CD4-positive, alpha-beta T cell treated with Interleukin-12 subunit alpha and Interleukin-12 subunit beta, for 1 hour (primary cell): ENCODE measurements around the gene FDX2.

Experiments used
- DNase-seq: peaks from one replicate; pipeline ENCODE4 v3.0.0-alpha.2; 2020

The FDX2 gene

DNA sequence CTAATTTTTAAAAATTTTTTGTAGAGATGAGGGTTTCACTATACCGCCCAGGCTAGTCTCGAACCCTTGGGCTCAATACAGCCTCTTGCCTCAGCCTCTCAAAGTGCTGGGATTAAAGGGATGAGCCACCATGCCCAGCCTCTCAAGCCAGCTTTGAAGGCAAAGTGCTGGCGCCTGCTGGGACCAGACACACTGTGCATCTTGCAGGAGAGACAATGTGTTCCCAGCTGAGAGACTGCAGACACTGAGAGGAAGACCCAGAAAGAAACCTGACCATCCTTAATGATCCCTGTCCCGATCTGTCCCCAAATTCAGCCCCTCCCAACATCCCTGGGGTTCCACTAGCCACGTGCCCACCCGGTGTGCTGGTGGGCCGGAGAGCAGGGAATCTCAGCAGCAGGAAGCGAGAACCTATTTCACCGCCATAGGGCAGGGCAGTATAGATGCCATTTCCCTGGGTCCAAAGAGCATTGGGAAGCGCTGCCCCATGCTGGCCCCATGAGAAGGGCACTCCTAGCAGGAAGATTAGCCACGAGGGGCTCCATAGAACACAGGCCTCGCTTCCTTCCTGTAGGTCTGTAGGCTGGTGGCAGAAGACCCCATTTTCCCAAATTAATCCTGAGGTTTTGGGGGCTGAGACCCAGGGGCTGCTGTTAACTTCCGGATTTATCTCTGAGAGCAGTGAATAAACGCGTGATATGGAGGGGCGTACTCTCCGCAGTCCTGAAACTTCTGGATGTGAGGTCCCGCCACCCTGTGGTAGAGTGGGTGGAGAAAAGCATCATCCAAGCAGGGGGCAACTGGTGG is 16.5 kb upstream of the FDX2 start:
- no peak for DNase-seq

DNA sequence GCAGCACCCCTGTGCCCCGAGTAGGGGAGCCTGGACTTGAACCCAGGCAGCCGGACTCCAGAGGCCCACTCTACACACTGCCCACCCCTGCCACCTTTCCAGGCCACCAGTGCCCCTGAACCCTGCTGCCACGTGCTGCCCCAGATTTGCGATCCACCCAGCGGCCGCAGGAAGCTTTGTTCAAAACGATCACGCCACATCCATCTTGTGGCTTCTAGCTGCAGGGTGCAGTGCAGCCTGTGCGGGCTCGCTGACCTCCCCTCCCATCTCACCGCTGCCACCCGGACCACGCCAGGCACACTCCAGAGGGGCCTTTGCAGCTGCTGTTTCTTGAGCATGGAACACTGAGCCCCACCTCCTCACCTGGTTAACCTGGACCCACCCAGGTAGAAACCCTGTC is 13.7 kb upstream of the FDX2 start:
- no peak for DNase-seq

DNA sequence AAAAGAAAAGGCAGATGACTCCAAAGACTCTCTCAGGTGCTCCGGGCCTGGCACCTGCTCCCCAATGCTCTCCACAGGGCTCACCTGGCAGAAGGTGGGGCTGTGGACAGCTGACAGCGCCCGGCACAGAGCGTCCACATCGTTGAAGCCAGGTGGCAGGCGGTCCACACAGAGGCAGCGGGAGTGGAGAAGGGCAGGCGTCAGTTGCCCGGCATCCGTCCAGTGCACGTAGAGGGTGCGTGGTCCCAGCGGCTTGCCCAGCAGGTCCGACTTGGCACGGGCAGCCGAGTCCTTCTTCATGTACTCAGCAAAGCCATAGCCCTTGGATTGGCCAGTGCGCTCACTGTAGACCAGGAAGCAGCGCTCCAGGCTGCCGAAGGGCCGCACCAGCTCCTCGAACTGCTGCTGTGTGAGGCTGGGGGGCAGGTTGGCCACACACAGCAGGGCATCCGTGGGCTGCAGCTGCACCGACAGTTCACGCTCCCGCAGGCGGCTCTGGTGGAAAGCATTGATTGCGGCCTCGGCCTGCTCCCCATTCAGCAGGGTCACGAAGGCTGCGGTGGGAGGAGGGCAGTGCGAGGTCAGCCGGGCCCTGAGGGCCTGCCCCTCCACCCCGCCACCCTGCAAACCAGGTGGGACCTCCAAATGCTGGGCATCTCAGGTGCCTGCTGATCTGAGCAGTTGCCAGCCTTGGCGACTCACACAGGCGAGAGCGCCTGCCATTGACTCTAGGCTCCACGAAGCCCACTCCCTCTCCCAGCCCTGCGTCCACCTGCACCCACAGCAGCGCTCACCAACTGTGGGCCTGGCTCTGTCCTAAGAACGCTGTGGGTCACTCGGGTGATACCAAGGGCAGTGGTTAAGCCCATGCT is 13.0 kb upstream of the FDX2 start:
- no peak for DNase-seq

DNA sequence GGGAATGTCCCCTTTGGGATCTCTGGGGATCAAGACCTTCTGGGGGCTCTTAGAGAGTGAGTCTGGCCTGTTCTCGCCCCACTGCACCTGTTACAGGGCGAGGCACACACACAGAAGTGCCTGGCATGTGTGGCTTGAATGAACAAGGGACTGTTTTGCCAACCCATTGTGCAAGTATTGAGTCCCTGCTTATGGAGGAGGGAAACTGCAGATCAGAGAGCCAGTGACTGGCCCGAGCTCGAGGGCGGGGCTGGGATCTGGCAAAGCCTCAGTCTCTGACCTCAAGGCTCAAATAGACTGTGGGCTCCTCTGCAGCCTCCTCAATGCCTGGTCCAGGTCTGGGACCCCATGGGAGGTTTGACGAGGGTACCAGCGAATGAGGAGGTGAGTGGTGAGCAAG is 12.0 kb upstream of the FDX2 start:
- DNase-seq: no peak

- DNase-seq: no peak
These were observed 9.9 kb upstream of the FDX2 start for GRCh38 chr19:10325732-10326131.

DNA sequence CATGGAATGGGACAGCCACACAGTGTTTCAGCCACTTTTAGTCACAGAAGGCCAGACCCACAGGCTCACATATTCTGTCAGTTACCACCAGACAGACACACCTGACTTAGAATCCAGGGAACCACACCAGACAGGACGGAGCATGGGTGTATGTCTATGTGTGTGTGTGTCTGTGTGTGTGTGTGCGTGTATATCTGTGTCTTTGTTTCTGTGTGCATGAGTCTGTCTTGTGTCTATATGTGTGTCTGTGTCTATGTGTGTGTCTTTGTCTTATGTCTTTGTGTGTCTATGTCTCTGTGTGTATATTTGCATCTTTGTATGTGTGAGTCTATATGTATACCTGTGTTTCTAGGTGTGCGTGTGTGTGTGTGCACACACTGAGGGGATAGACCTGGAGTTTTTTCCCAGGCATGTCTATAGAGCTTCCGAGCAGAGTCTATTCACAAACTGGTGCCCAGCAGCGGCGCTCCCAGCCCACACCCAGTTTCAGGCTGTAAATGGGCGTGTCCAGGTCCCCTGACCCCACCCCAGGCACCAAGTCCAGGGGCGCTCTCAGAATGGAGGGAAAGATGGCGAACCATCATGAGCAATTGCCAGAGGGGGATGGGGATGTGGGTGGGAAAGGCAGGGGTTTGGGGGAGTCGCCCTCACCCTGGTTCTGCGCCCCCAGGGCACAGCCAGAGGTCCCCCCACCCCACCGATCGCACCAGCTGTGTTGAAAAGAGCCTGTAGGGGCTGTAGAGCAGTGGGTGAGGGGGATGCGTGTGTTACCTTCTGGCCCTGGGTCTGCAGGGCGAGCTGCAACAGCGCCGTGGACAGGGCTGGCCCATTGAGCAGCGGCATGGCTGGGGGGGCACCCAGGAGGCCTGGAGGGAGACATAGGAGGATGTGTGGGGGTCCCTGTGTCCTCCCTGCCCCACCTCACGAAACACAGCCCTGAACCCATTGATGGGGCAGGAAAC is 6.3 kb upstream of the FDX2 start:
- DNase-seq: no peak

DNA sequence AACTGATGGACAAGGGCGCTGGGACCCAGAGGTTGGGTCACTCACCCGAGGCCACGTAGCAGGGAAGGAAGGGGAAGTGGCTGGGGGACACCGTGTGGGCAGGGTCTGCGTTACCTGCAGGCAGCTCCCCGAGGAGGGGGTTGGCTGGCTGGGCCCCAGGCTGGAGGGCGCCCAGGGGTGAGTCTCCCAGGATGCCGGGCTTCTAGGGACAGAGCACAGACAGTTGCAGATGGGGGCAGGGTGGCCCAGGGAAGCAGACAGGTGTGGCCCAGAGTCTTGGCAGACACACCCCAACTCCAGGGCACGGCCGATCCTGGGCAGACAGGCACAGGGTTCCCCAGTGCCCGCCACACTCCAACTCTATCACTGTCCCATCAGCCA is 5.6 kb upstream of the FDX2 start:
- no peak for DNase-seq

DNA sequence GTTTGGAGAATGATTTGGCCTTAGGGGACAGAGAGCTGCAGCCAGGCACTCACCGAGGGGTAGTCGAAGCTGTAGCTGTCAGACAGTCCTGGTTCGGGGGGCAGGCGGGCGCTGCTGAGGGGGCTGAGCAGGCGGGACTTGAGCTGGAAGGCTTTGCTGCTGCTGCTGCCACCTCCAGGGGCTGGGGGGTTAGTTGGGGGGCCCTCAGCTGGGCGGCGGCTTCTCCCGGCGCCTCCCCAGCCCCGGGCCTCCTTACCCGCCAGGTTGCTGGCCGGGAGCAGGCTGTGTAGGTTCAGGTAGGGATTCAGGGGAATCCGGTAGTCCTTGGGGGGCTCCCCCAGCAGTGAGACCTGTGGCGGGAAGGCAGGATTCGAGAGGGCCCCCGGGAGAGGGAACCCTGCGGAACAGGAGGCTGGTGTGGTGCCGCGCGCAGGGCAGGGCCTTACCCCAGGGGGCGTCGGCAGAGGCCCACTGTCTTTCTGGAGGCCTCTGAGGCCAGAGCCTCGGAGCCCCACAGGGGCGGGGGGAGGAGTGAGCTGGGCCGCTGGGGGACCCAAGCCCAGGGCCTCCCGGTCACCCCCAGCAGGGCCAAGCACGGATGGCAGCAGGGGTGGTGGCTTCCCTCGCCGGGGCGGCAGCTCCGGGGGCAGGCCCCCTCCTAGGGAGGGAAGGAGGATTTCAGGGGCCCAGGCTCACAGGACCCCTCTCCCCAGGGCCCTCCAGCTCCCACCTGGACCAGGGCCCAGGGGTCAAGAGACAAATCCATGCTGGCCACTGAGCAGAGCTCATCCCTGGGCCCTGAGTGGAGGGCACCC is 5.0 kb upstream of the FDX2 start:
- DNase-seq: no peak

- DNase-seq: no peak
These were observed 3.2 kb upstream of the FDX2 start for GRCh38 chr19:10318807-10319682.

GRCh38 chr19:10317857-10318462 is 2.1 kb upstream of the FDX2 start:
- no peak for DNase-seq

GRCh38 chr19:10317045-10317856 is 1.4 kb upstream of the FDX2 start:
- no peak for DNase-seq

DNA sequence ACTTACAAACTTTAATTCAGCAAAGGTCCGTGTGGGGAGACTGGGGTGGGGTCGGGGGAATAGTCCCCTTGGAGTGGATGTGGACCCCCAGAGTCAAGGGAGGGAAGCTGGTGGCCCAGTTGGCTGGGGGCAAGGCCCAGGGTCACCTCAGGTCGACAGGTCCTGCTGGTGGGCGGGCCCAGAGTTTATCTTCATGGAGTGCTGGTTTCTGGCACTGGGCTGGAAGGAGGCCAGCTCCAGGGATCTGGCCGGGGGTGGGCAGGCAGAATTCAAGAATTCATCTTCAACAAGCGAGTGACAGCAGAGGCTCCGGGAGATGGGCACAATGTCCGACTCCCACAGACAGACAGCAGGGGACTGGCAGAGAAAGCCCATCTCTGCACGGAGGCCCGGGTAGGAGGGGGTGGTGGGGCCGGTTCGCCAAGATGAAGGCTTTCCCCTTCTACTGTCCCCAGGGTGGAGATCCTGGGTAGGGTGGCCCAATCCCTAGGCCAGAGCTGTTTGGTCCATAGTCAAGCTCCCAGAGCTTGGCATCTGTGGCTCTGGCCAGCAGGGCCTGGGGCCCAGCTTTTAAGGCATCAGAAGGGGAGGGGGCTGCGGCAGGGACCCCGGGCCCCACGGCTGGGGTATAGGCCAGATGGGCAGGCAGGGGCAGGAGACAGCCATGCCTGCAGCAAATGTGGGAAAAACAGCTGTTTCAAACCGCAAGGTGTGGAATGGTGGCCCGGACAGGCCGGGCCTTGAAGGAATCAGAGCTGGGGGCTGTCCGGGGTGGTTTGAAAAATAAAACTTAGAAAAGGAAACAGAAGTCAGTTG is 622 bp upstream of the FDX2 start:
- DNase-seq: no peak

GRCh38 chr19:10309423-10309822 is 6.4 kb downstream of the FDX2 start, which contains the start of gene ZGLP1:
Gene ZGLP1, minus strand, starts transcription at chr19:10309815.
- DNase-seq: no peak

DNA sequence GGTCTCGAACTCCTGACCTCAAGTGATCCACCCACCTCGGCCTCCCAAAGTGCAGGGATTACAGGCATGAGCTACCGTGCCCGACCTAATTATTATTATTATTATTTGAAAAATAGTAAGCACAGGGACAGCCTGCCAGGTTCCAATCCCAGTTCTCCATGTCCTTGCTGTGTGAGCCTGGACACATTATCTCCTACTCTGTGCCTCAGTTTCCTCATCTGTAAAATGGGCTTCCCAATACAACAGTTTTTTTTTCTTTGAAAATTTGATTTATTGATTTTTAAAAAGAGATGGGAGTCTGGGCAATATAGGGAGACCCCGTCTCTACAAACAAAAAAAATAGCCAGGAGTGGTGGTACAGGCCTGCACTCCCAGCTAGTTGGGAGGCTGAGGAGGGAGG is 9.5 kb downstream of the FDX2 start:
- no peak for DNase-seq

DNA sequence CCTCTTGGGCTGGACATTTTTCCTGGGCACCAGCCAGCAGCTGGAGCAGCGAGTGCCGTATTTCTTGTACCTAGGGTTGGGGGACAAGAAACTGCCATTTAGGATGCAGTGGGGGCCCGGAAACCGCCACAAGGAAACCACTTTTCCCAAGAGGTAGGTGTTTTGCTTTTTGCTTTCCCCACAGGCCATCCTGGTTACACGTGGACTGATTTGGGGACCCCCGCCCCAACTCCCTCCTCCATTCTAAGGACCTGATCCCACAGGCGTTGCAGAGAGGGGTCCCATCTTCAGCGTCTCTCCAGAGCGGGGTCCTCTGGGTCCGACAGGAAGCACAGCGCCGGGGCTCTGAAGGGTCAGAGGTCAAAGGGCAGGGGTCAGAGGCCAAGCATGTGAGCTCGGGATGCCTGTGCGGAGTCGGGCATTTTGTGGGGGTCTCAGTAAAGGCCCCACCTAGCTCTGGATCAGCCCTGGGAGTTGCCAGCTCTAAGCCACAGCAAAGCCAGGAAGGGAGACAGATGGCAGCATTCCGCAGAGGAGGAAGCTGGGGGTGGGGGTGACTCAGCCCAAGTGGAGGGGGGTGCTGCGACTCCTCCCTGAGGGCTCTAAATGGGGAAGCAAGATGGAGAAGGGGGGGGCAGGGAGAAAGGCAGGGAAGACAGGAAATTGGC is 10.5 kb downstream of the FDX2 start:
- DNase-seq: no peak

DNA sequence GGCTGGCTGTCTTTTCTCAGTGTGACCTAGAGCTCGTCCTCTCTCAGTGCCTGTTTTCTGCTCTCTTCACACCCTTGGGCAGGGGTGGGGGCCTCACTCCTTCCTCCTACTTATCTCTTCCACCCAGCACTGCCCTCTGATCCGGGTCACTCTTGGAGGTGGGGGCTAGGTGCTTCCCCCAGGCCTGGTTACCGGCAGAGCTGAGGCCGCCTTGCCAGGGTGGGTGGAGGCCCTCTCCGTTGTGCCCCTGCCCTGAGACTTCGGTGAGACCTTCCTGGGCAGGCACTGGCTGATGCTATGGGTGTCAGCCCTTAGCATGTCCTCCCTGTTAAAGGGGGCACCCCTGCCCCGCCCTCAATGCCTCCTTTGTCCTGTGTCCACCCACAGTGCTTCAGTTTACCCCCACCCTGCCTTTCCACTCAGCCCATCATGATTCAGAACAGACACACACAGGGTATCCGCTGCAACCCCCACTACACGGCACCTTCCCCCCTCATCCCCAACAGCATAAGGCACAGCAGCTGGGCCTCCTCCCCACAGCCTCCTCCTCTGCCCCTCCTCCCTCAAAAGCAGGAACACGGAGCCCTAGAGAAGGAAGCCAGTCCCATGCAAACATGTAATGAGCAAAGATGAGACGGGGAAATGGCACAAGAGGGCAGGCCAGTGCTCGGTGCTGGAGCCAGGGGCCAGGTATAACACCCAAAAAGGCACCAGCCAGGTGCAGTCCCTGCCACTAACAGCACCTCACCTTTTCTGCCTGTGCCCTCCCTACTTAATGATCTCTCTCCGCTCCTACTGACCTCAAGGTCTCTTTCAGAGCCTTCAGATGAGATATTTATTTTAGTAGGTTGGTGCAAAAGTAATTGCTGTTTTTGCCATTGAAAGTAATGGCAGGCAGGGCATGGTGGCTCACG is 16.0 kb downstream of the FDX2 start:
- DNase-seq: no peak
